Pancreas (tissue), 10 donors: ENCODE measurements around the gene CCSER1. TPM values are rescaled to one million over a fixed set of nuclear protein-coding genes. Genes with fewer than 3 reads are reported as not detected.

Experiments
- ATAC-seq, 4 donors: fragments of 200-7000 bp; cut with Tn5 transposase; one replicate each; pipeline versions ENCODE4 v1.8.0 to v1.9.1; 2020; ENCODE audit warnings: mild to moderate bottlenecking in 4 of 4, moderate library complexity in 4 of 4
- DNase-seq, 6 donors: peaks; one replicate each; pipeline ENCODE4 v3.0.0-alpha.2; 2020
- FAIRE-seq: peaks from 2 replicates; lab custom pipeline; 2012; peaks lifted over from hg19 to GRCh38; lab: Jason Lieb, UNC
- H3K27ac ChIP-seq, 4 donors: fragments of 200-600 bp; sonication (generic); 1 replicate in 3 of 4; 2 replicates in 1 of 4; pipeline versions ENCODE4 v1.5.0 to v1.8.0; 2020
- H3K27me3 ChIP-seq, 4 donors: fragments of 200-600 bp; one replicate each; pipeline ENCODE4 v1.8.0; 2021
- H3K36me3 ChIP-seq, 3 donors: fragments of 200-600 bp; sonication (generic) in 1 of 3; one replicate each; pipeline versions ENCODE4 v1.5.0 to v1.8.0; 2020 to 2021
- H3K4me1 ChIP-seq, 3 donors: fragments of 200-600 bp; one replicate each; pipeline ENCODE4 v1.8.0; 2021
- H3K4me3 ChIP-seq, 4 donors: fragments of 200-600 bp; sonication (generic) in 2 of 4; one replicate each; pipeline versions ENCODE4 v1.5.0 to v1.8.0; 2020 to 2021
- H3K9me3 ChIP-seq, 4 donors: fragments of 200-600 bp; one replicate each; pipeline ENCODE4 v1.8.0; 2021
- CTCF ChIP-seq, 4 donors: fragments of 200-600 bp; sonication (generic) in 3 of 4; IDR thresholded peaks; one replicate each; pipeline versions ENCODE4 v1.5.0 to v1.8.0; 2021; ENCODE audit warnings: antibody characterized with exemption in 4 of 4
- WGBS, 2 donors: extraction: QIAGEN DNeasy Blood & Tissue Kit; methylation state at CpG; one replicate each; pipeline ENCODE4 v1.1.7; 2013; 5-methylcytosine and 5-hydroxymethylcytosine counted together
- intact Hi-C, 3 donors: fragments of 100-400 bp; cut with DNase I; formaldehyde crosslinking; loops; one replicate each; pipeline versions ENCODE4 v1.11.1 to v1.14.2; 2022
- polyA plus RNA-seq, 2 donors: library from polyadenylated mRNA; stranded (reverse); fragments of 200-250 nt; gene quantifications; one replicate each; pipeline ENCODE4 v1.2.3, GENCODE V29; 2013
- total RNA-seq, 6 donors: library from RNA; stranded (reverse); fragmentation: NEBNext Ultra II Directional in 4 of 6; extraction: Animal tissue kit (Norgen Biotek cat#: 25700) in 4 of 6; gene quantifications; one replicate each; pipeline versions ENCODE4 v1.2.1 to v1.2.4, GENCODE V29; 2021 to 2023
- donor health status: healthy with polysubstance abuse.
- donor health status: DM: no; HTN: no; CAD: no; lungs with moderate emphysema.
- donor health status: DM: no; HTN: no; CAD: no.
- donor health status: control.
- donor health status: control.
- donor health status: Bipolar disorder and iron deficiency.
- donor health status: DM: yes; HTN: yes; CAD: no.
- donor health status: DM: no; HTN: no; CAD: no.
- donor health status: DM: no; HTN: no; CAD: no.
- donor health status: DM: yes; HTN: yes; CAD: no.

CCSER1 gene
- total and polyA plus RNA-seq, 8 donors, result 0.99 to 12.7 (median 5.1) TPM

- Histone ChIP-seq H3K4me3 (no peak overlapping the region), H3K27me3 (no peaks in the 10 kb centered on the region), H3K4me1 (no peaks in the 10 kb centered on the region), H3K9me3 (no peaks in the 10 kb centered on the region), H3K27ac (no peak overlapping the region), H3K36me3 (no peaks in the 10 kb centered on the region)
- no peak for TF ChIP-seq CTCF (IDR thresholded peaks at IDR 0.05)
- 51 to 59% methylated on average over 4 of the region's 4 CpGs for WGBS, 2 donors
- intact Hi-C loops, result no loop called here
- FAIRE-seq (no peak), ATAC-seq (no peak), DNase-seq (no peak)
Measured at GRCh38 chr4:90815569-90815968, 688.4 kb downstream of the CCSER1 start.

- H3K36me3 ChIP-seq, result no peaks in the 10 kb centered on the region
- FAIRE-seq (no peak), ATAC-seq (no peak), DNase-seq (no peak)
- H3K27ac ChIP-seq, result no peak overlapping the region
- H3K4me1 ChIP-seq, result no peaks in the 10 kb centered on the region
- H3K27me3 ChIP-seq, result no peaks in the 10 kb centered on the region
- no peaks in the 10 kb centered on the region for H3K9me3 ChIP-seq
- no peak for TF ChIP-seq CTCF (IDR thresholded peaks at IDR 0.05)
- 66 to 71% methylated on average over 2 of the region's 2 CpGs for WGBS, 2 donors
- no peak overlapping the region for H3K4me3 ChIP-seq
- intact Hi-C loops, result no loop called here
Measured at GRCh38 chr4:90816754-90817153, 689.6 kb downstream of the CCSER1 start.

- Histone ChIP-seq H3K27ac (no peak overlapping the region), H3K36me3 (no peaks in the 10 kb centered on the region), H3K27me3 (no peaks in the 10 kb centered on the region), H3K4me1 (no peaks in the 10 kb centered on the region), H3K4me3 (no peak overlapping the region), H3K9me3 (no peaks in the 10 kb centered on the region)
- intact Hi-C loops, result no loop called here
- DNase-seq, result no peak
- FAIRE-seq, result no peak
- TF ChIP-seq CTCF (IDR thresholded peaks at IDR 0.05), result no peak
- no peak for ATAC-seq
- 85 to 89% methylated on average over 2 of the region's 2 CpGs for WGBS, 2 donors
Measured at GRCh38 chr4:90824266-90825150, 697.3 kb downstream of the CCSER1 start.

GRCh38 chr4:90825849-90826248 lies 698.7 kb downstream of the CCSER1 start:
- Histone ChIP-seq H3K9me3 (no peaks in the 10 kb centered on the region), H3K4me1 (no peaks in the 10 kb centered on the region), H3K36me3 (no peaks in the 10 kb centered on the region), H3K4me3 (no peak overlapping the region), H3K27ac (no peak overlapping the region), H3K27me3 (no peaks in the 10 kb centered on the region)
- FAIRE-seq (no peak), ATAC-seq (no peak), DNase-seq (no peak)
- 97 to 98% methylated on average over 6 of the region's 6 CpGs for WGBS, 2 donors
- no peak for TF ChIP-seq CTCF (IDR thresholded peaks at IDR 0.05)
- intact Hi-C loops, result no loop called here

- intact Hi-C loops, result no loop called here
- no peak for TF ChIP-seq CTCF (IDR thresholded peaks at IDR 0.05)
- FAIRE-seq (no peak), ATAC-seq (no peak), DNase-seq (no peak)
- Histone ChIP-seq H3K36me3 (no peaks in the 10 kb centered on the region), H3K27me3 (no peaks in the 10 kb centered on the region), H3K4me3 (no peak overlapping the region), H3K4me1 (no peaks in the 10 kb centered on the region), H3K27ac (no peak overlapping the region), H3K9me3 (no peaks in the 10 kb centered on the region)
- WGBS, 2 donors, result 95 to 100% methylated on average over 1 of the region's 1 CpG
Measured at GRCh38 chr4:90833706-90834105, 706.5 kb downstream of the CCSER1 start.
